Neural progenitor cell (in vitro differentiated cells): ENCODE results near the gene OXSR1.

Source experiments
- EZH2 ChIP-seq: fragments of 200-600 bp; sonication (generic); IDR thresholded peaks from 2 replicates; pipeline ENCODE4 v1.6.1; 2017; ENCODE audit warnings: antibody characterized with exemption, mild to moderate bottlenecking, moderate library complexity
- TF ChIP-seq, protein P1 (sequence below): fragments of 200-600 bp; sonication (generic); IDR thresholded peaks from 2 replicates; pipeline ENCODE4 v1.5.1; 2017; ENCODE audit warnings: antibody characterized with exemption, mild to moderate bottlenecking

DNA sequence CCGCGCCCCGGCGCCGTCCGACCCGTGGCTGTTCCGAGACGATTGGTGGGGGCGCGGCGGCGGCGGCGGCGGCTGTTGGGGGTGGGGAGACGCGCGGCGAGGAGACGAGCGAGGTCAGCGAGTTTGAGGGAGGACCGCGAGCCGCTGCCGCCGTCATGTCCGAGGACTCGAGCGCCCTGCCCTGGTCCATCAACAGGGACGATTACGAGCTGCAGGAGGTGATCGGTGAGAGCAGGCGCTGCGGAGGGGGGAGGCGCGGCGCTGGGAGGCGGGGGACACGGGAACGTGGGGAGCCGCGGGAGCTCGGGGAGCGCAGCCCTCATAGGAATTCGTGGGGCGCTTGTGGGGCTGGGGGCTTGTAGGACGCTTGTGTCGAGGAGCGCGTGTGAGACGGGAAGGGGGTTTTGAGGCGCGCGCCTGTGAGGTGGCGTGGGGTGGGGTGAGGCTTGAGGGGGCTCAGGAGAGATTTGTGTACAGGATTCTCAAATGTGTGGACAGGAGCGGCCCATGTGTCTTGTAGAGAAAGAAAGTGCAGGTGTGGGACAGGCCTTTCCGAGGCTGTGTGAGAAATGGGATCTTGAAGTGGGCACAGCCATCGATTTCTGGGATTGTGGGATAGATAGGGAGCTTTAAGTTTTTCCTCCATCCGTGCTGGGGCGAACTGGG is 518 bp downstream of the OXSR1 start:
- TF ChIP-seq, protein P1, sequence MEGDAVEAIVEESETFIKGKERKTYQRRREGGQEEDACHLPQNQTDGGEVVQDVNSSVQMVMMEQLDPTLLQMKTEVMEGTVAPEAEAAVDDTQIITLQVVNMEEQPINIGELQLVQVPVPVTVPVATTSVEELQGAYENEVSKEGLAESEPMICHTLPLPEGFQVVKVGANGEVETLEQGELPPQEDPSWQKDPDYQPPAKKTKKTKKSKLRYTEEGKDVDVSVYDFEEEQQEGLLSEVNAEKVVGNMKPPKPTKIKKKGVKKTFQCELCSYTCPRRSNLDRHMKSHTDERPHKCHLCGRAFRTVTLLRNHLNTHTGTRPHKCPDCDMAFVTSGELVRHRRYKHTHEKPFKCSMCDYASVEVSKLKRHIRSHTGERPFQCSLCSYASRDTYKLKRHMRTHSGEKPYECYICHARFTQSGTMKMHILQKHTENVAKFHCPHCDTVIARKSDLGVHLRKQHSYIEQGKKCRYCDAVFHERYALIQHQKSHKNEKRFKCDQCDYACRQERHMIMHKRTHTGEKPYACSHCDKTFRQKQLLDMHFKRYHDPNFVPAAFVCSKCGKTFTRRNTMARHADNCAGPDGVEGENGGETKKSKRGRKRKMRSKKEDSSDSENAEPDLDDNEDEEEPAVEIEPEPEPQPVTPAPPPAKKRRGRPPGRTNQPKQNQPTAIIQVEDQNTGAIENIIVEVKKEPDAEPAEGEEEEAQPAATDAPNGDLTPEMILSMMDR, result no peak
- no peak for TF ChIP-seq EZH2
